HCT116 (cell line): ENCODE data around the gene PDE6B. TPM values are rescaled to one million over a fixed set of nuclear protein-coding genes. Genes with fewer than 3 reads are reported as not detected.

Experiments used
- ATAC-seq: fragments of 200-7000 bp; cut with Tn5 transposase; 2 replicates; pipeline ENCODE4 v1.9.1; 2020; ENCODE audit warnings: mild to moderate bottlenecking, moderate library complexity
- BruUV-seq: library from RNA; stranded (reverse); fragments of 400-500 nt; replicated peaks from 2 replicates; lab custom pipeline; 2021; lab: Mats Ljungman, UMichigan
- CTCF ChIA-PET: fragments of 300-600 bp; sonication (Branson Sonifier 250); formaldehyde crosslinking; loops from one replicate; lab custom pipeline; 2021; ENCODE audit warnings: antibody characterized with exemption; lab: Charles Lee
- POLR2A ChIA-PET: fragments of 300-600, 350-600 bp; sonication (Branson Sonifier 250); formaldehyde crosslinking; loops from one replicate; lab custom pipeline; 2021; ENCODE audit warnings: antibody characterized with exemption; lab: Charles Lee
- RAD21 ChIA-PET, 2 experiments: fragments of 300-600 bp; sonication (Branson Sonifier 250); formaldehyde crosslinking; loops; one replicate each; lab custom pipeline; 2023; ENCODE audit warnings: low total read pairs in 2 of 2; ENCODE audit not compliant: uncharacterized antibody in 2 of 2, unreplicated experiment in 2 of 2, low non-redundant PET in 1 of 2; lab: Charles Lee
- DNase-seq: peaks from one replicate; pipeline ENCODE4 v3.0.0-alpha.2; 2010; ENCODE audit warnings: low read depth, low spot score
- H2AFZ ChIP-seq: fragments of 200-600 bp; shearing (Covaris generic), sonication (generic); 2 replicates; pipeline ENCODE4 v1.6.1; 2017; ENCODE audit warnings: low read depth, mixed run types, mixed read lengths, antibody characterized with exemption, low read length; ENCODE audit not compliant: poor library complexity, severe bottlenecking
- H3K27ac ChIP-seq: 2 replicates; pipeline ENCODE4 v1.5.1; 2012; ENCODE audit warnings: low read depth, low read length
- H3K27me3 ChIP-seq: fragments of 200-600 bp; sonication (generic); 2 replicates; pipeline ENCODE4 v1.6.1; 2016; ENCODE audit warnings: mixed run types, low read length, mixed read lengths; ENCODE audit not compliant: insufficient read depth
- H3K36me3 ChIP-seq, 2 experiments: fragments of 200-500 bp in 1 of 2; fragments of 200-600 bp in 1 of 2; sonication (Bioruptor generic) in 1 of 2; sonication (generic) in 1 of 2; 2 replicates each; pipeline versions ENCODE4 v1.5.1 to v1.6.1; 2014 to 2016; ENCODE audit warnings: low read length in 2 of 2, inconsistent platforms in 1 of 2, mixed read lengths in 1 of 2, mixed run types in 1 of 2; ENCODE audit not compliant: insufficient read depth in 2 of 2, control insufficient read depth in 1 of 2
- H3K4me1 ChIP-seq, 2 experiments: fragments of 200-600 bp in 1 of 2; sonication (generic) in 1 of 2; 2 replicates each; pipeline versions ENCODE4 v1.5.1 to v1.6.1; 2012 to 2017; ENCODE audit warnings: low read length in 2 of 2, inconsistent platforms in 1 of 2, mild to moderate bottlenecking in 1 of 2, mixed read lengths in 1 of 2, mixed run types in 1 of 2, moderate library complexity in 1 of 2; ENCODE audit not compliant: insufficient read depth in 2 of 2, control insufficient read depth in 1 of 2
- H3K4me2 ChIP-seq: fragments of 200-600 bp; sonication (generic); 2 replicates; pipeline ENCODE4 v1.6.1; 2017; ENCODE audit warnings: mixed run types, low read length, mixed read lengths
- H3K4me3 ChIP-seq, 2 experiments: fragments of 200-600 bp in 1 of 2; sonication (generic) in 1 of 2; replicated peaks in 1 of 2; 2 replicates each; pipeline ENCODE4 v1.5.1; 2011 to 2016; ENCODE audit warnings: low read length in 2 of 2, control low read depth in 1 of 2, low read depth in 1 of 2, mild to moderate bottlenecking in 1 of 2, mixed read lengths in 1 of 2, mixed run types in 1 of 2
- H3K79me2 ChIP-seq: fragments of 200-600 bp; sonication (generic); 2 replicates; pipeline ENCODE4 v1.6.1; 2017; ENCODE audit warnings: mild to moderate bottlenecking, mixed run types, low read length, moderate library complexity, mixed read lengths; ENCODE audit not compliant: insufficient read depth
- H3K9ac ChIP-seq: fragments of 200-600 bp; sonication (generic); 2 replicates; pipeline ENCODE4 v1.6.1; 2016; ENCODE audit warnings: low read length, mixed read lengths
- H3K9me2 ChIP-seq: fragments of 200-600 bp; sonication (generic), shearing (Covaris generic); 2 replicates; pipeline ENCODE4 v1.6.1; 2017; ENCODE audit warnings: mixed run types, mild to moderate bottlenecking, moderate library complexity; ENCODE audit not compliant: insufficient read depth
- H3K9me3 ChIP-seq, 2 experiments: fragments of 200-500 bp in 1 of 2; fragments of 200-600 bp in 1 of 2; sonication (Bioruptor generic) in 1 of 2; sonication (generic) in 1 of 2; 2 replicates each; pipeline ENCODE4 v1.6.1; 2014 to 2017; ENCODE audit warnings: low read length in 2 of 2, mixed read lengths in 2 of 2, inconsistent platforms in 1 of 2, low read depth in 1 of 2, mild to moderate bottlenecking in 1 of 2, mixed run types in 1 of 2, moderate library complexity in 1 of 2; ENCODE audit not compliant: control insufficient read depth in 1 of 2, insufficient read depth in 1 of 2
- H4K20me1 ChIP-seq: fragments of 200-600 bp; sonication (generic), shearing (Covaris generic); 2 replicates; pipeline ENCODE4 v1.6.1; 2017; ENCODE audit warnings: mixed run types, mild to moderate bottlenecking, moderate library complexity; ENCODE audit not compliant: insufficient read depth
- CEBPB ChIP-seq: IDR thresholded peaks from 2 replicates; pipeline ENCODE4 v1.6.1; 2012; ENCODE audit warnings: low read depth
- CTCF ChIP-seq, 3 experiments: fragments of 200-600 bp in 1 of 3; sonication (generic) in 1 of 3; IDR thresholded peaks in 2 of 3; conservative IDR thresholded peaks in 1 of 3; 2 replicates each; pipeline ENCODE4 v1.5.1; 2012 to 2017; ENCODE audit warnings: low read depth in 2 of 3, low read length in 2 of 3, antibody characterized with exemption in 1 of 3, borderline replicate concordance in 1 of 3, control low read depth in 1 of 3, mild to moderate bottlenecking in 1 of 3, mixed read lengths in 1 of 3, mixed run types in 1 of 3, moderate library complexity in 1 of 3; ENCODE audit not compliant: insufficient read depth in 1 of 3
- EGR1 ChIP-seq: IDR thresholded peaks from 2 replicates; pipeline ENCODE4 v1.6.1; 2012; ENCODE audit warnings: low read depth
- ELF1 ChIP-seq: IDR thresholded peaks from 2 replicates; pipeline ENCODE4 v1.6.1; 2012; ENCODE audit warnings: low read depth, borderline replicate concordance
- EZH2phosphoT487 ChIP-seq: fragments of 200-600 bp; IDR thresholded peaks from 2 replicates; pipeline ENCODE4 v1.6.1; 2018; ENCODE audit warnings: antibody characterized with exemption, borderline replicate concordance
- JUND ChIP-seq: IDR thresholded peaks from 2 replicates; pipeline ENCODE4 v1.6.1; 2012
- POLR2AphosphoS5 ChIP-seq: IDR thresholded peaks from 2 replicates; pipeline ENCODE4 v1.6.1; 2011; ENCODE audit warnings: mild to moderate bottlenecking, low read depth, low read length, moderate library complexity
- RAD21 ChIP-seq: IDR thresholded peaks from 2 replicates; pipeline ENCODE4 v1.6.1; 2012; ENCODE audit warnings: low read depth, mild to moderate bottlenecking
- REST ChIP-seq: IDR thresholded peaks from 2 replicates; pipeline ENCODE4 v1.6.1; 2012; ENCODE audit warnings: low read depth
- SRF ChIP-seq: IDR thresholded peaks from 2 replicates; pipeline ENCODE4 v1.6.1; 2012; ENCODE audit warnings: low read depth
- YY1 ChIP-seq: IDR thresholded peaks from 2 replicates; pipeline ENCODE4 v1.6.1; 2011; ENCODE audit warnings: low read length, low read depth, moderate library complexity, mild to moderate bottlenecking; ENCODE audit not compliant: insufficient replicate concordance; ENCODE audit errors: extremely low read depth
- ZNF274 ChIP-seq: fragments of 200-500 bp; sonication (Bioruptor generic); IDR thresholded peaks from 2 replicates; pipeline ENCODE4 v1.6.1; 2014; ENCODE audit warnings: mild to moderate bottlenecking, low read depth, low read length, inconsistent platforms
- intact Hi-C: fragments of 100-400 bp; cut with micrococcal nuclease; formaldehyde crosslinking; loops from 2 replicates; pipeline ENCODE4 v1.10.0; 2022
- total RNA-seq: library from RNA; stranded (reverse); gene quantifications from one replicate; pipeline ENCODE4 v1.2.1, GENCODE V29; 2021; ENCODE audit not compliant: unreplicated experiment
- TF ChIP-seq, protein P1 (sequence below): IDR thresholded peaks from 2 replicates; pipeline ENCODE4 v1.6.1; 2012
- TF ChIP-seq, protein P2 (sequence below): IDR thresholded peaks from 2 replicates; pipeline ENCODE4 v1.6.1; 2011; ENCODE audit warnings: mild to moderate bottlenecking, low read length, moderate library complexity; ENCODE audit not compliant: insufficient replicate concordance; ENCODE audit errors: extremely low read depth

The PDE6B gene
- total RNA-seq, 1 experiment from 2014 or later: not detected

DNA sequence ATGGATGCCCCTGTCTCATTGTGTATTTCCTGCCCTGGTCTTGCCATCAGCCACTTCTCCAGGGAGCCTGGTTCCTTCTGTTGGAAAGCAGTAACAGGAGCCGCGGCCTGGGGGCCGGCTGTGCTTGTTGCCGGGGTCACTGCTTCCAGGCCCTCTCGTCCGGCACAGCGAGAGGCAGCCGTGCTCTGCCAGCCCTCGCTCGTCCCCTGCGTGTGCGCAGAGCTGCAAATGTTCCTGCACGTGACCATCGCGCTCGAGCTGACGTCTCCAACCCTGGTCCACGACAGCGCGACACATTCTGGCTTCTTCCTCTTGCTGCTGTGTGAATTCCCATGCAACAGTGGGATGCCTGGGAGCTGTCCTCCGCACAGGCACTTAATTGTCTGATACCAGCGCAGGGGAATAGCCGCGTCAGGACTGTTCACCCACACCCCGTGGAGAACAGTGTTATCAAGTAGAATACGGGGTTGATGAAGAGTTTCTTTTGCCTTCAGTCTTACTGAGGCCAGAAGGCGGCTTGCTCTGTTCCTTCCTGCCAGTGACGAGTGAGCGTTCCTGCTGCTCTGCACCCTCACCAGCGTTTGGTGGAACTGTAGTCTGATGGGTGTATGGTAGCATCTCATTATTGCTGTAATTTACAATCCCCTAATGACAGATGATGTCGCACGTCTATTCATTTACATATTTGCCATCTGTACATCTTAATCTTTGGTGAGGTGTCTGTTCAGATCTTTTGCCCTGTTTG is 12.3 kb downstream of the PDE6B start:
- Histone ChIP-seq H3K79me2 (no peaks in the 10 kb centered on the region), H3K36me3 (no peaks in the 10 kb centered on the region), H3K4me3 (no peak overlapping the region), H3K9me3 (no peaks in the 10 kb centered on the region), H3K27me3 (no peaks in the 10 kb centered on the region), H3K9me2 (no peaks in the 10 kb centered on the region), H4K20me1 (no peaks in the 10 kb centered on the region), H3K9ac (no peak overlapping the region), H2AFZ (no peak overlapping the region), H3K4me2 (no peak overlapping the region), H3K4me1 (no peaks in the 10 kb centered on the region), H3K27ac (no peak overlapping the region)
- ChIA-PET RAD21 (no interaction called here), POLR2A (no interaction called here), CTCF (no interaction called here)
- no peak for DNase-seq
- intact Hi-C loops: no loop called here
- ATAC-seq: no peak
- BruUV-seq: no TSS peak
- TF ChIP-seq REST (no peak), JUND (no peak), POLR2AphosphoS5 (no peak), CEBPB (no peak), CTCF (IDR thresholded peaks at IDR 0.05 in 2 of 3, conservative IDR thresholded peaks at IDR 0.05 in 1 of 3; ENCODE audit: borderline replicate concordance in 1 of 3, insufficient read depth in 1 of 3, low read depth in 2 of 3, low read length in 2 of 3) (no peak), EGR1 (no peak), SRF (no peak), EZH2phosphoT487 (no peak), RAD21 (no peak), ZNF274 (no peak), YY1 (no peak), ELF1 (no peak)
- TF ChIP-seq, protein P1, sequence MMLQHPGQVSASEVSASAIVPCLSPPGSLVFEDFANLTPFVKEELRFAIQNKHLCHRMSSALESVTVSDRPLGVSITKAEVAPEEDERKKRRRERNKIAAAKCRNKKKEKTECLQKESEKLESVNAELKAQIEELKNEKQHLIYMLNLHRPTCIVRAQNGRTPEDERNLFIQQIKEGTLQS: no peak
- TF ChIP-seq, protein P2, sequence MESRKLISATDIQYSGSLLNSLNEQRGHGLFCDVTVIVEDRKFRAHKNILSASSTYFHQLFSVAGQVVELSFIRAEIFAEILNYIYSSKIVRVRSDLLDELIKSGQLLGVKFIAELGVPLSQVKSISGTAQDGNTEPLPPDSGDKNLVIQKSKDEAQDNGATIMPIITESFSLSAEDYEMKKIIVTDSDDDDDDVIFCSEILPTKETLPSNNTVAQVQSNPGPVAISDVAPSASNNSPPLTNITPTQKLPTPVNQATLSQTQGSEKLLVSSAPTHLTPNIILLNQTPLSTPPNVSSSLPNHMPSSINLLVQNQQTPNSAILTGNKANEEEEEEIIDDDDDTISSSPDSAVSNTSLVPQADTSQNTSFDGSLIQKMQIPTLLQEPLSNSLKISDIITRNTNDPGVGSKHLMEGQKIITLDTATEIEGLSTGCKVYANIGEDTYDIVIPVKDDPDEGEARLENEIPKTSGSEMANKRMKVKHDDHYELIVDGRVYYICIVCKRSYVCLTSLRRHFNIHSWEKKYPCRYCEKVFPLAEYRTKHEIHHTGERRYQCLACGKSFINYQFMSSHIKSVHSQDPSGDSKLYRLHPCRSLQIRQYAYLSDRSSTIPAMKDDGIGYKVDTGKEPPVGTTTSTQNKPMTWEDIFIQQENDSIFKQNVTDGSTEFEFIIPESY: no peak
